ENCODE measurements around the gene PMEPA1.
"Not testable (repeated sequence)": the region's sequence is repeated elsewhere in the genome, so short reads cannot be mapped to it uniquely, and the experiment has no call there.

PMEPA1 gene

DNA sequence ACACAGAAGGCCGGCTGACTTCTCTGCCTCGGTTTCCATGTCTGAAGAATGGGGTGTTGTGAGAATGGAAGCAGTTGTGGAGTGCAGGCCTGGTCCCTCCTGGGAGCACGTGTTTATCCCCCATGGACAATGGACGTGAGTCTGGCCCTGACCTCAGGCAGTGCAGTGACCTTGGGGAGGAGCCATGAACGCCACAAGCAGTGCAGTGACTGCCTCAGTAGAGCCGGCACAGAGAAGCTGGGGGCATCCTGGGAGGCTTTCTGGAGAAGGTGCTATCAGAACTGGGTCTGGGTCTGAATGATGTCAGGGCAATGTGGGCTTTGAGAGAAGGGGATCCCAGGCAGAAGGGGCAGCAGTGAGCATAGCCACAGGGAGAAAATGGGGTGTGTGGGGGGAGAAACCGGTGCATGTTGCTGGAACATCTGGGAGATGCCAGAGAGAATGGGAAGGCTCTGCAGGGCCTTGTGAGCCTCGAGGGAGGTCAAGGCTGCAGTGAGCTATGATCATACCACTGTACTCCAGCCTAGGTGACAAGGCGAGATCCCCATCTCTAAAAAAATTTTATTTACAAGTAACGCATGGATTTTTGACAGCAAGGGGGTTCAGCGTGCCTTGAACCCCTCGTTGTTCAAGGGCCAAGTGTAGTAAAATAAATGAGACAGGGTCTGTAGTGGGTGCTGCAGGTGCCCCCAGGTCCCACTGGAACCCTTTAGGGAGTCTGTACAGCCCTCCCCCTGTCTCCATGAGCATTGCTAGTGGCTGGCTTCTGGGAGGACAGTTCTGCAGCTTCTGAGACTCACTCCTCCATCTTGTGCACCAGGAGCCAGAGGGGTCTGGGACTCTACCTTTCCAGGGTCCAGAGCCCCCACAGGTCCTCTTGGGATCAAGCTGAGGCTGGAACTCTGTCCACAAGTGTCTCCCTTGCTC, 62.5 kb downstream of the PMEPA1 start:
- no peak for DNase-seq

DNA sequence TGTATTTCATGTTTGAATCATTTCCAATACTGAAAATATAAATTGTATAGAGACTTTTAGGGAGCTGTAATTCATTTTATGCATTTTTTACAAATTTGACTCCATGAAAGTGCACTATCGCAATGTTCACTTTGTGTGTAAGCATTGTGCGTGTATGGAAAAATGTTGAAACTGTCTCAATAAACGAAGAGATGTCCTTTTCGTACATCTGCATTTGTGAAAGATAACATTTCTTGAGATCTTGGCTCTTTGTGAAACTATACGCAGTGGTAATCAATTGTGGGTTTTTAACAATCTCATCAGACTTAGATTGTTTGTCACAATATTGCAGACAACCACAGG, 70.9 kb downstream of the PMEPA1 start:
- DNase-seq, result no peak

DNA sequence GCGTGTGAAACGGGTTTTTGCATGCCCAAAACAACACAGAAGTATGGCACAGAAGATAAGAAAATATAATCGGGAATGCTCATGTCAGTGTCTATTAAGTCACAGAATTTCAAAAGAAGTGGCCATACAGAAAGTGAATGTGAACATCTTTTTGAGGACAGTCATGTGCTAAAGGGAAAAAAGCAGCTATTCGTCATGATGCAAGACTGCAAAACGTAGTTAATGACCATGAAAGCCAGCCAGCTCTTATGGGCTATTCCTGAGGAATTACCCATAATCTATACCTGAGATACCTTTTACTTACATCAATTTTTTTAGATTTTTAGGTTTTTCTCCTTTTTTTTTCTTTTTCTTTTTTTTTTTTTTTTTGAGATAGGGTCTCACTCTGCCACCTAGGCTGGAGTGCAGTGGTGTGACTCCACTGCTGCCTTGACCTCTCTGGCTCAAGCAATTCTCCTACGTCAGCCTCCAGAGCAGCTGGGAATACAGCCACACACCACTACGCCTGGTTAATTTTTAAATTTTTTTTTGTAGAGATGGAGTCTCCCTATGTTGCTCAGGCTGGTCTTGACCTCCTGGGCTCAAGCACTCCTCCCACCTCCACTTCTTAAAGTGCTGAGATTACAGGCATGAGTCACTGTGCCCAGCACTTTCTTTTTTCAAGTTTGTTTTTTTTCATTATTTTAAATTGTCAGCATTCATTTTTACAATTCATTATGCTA, 71.5 kb downstream of the PMEPA1 start:
- DNase-seq, result no peak

DNA sequence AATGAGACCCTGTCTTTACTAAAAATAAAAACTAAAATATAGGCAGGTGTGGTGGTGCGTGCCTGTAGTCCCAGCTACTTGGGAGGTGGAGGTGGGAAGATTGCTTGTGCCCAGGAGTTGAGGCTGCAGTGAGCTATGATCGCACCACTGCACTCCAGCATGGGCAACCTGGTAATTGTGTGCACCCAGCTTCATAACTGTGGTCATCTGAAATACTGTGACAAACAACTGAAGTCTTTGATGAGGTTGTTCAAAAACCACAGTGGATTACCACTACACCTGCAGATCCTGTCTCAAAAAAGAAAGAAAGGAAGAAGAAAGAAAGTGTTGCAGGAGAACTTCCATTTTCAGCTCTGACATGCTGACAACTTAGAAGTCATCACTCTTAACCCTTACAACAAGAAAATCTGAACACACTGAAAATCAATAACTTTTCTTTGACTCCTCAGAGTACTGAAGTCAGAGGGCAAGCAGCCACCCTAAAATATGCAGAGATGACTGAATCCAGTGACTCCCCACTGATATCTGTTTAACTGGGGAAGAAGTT, 75.8 kb downstream of the PMEPA1 start:
- DNase-seq, result no peak

DNA sequence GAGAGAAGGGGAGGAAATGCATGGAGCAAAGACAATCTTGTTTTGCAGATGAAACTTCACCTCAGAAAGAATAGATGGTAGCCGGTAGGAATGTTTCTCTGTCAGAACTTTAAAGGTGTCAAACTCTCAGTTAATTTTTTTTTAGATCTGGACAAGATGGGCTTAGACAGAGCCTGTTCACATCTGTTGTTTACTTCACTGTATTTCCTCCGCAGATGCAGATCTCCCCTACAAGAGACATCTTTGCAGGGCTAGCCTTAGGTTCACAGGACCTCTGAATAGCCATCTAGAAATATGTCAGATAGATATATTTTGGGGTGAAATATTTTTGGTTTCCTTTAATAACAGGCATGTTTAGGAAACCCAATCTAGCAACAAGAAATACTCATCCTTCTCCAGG, 77.5 kb downstream of the PMEPA1 start:
- no peak for DNase-seq

DNA sequence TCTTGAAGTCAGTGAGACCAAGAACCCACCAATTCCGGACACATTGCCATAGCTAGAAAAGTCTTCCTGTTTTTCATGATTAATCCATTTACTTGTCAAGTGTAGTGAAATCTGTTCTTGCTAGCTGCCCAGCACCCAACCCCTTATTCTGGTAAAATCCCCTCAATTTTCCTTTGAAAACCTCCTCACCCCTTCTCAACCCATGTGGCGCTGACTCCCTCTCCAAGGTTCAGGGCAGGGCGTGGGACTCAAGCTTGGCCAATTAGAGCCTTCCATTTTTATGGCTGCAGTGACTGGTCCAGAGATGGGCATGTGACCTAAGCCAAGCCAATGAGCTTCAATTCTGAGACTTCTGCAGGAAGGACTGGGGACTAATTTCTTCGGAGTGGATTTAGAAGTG, 79.8 kb downstream of the PMEPA1 start:
- no peak for DNase-seq

DNA sequence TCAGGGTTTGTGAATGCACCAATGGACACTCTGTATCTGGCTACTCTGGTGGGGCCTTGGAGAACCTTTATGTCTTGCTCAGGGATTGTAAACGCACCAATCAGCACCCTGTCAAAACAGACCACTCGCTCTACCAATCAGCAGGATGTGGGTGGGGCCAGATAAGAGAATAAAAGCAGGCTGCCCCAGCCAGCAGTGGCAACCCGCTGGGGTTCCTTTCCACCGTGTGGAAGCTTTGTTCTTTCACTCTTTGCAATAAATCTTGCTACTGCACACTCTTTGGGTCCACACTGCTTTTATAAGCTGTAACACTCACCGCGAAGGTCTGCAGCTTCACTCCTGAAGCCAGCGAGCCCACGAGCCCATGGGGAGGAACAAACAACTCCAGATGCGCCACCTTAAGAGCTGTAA, 80.3 kb downstream of the PMEPA1 start:
- DNase-seq, result not testable (repeated sequence)

DNA sequence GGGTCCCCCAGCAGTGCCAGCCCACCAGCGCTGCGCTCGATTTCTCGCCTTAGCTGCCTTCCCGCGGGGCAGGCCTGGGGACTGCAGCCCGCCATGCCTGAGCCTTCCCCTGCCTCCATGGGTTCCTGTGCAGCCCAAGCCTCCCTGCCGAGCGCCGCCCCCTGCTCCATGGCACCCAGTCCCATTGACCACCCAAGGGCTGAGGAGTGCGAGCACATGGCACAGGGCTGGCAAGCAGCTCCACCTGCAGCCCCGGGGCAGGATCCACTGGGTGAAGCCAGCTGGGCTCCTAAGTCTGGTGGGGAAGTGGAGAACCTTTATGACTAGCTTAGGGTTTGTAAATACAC, 80.9 kb downstream of the PMEPA1 start:
- not testable (repeated sequence) for DNase-seq

DNA sequence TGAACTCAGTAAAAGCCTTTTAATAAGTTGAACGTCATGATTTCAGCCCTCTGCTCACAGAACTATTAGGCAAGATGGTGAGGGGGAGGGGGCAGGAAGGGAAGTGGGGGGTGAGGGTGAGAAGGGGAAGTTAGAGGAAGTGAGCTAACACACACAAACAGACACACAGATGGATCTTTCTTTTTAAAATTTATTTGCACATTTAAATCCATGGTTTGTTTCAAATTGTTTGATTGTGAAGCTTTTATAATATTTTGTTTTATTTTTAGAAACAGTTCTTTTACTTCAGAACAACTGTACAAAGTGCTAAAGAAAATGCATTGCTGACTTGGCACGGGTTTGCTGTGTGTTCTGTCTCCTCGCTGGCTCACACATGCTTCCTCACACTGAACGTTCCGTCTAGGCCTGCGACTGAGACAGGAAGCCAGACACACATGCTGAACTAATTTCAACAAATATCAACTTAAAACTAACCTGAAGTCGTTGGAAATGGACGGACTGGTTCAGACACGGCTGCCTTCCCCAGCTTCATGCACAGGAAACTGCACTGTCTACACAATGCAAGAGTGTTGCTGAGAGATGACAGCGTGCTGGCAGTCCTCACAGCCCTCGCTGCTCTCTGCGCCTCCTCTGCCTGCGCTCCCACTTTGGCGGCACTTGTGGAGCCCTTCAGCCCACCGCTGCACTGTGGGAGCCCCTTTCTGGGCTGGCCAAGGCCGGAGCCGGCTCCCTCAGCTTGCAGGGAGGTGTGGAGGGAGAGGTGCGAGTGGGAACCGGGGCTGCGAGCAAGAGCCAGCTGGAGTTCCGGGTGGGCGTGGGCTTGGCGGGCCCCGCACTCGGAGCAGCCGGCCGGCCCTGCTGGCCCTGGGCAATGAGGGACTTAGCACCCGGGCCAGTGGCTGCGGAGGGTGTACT, 81.5 kb downstream of the PMEPA1 start:
- no peak for DNase-seq

DNA sequence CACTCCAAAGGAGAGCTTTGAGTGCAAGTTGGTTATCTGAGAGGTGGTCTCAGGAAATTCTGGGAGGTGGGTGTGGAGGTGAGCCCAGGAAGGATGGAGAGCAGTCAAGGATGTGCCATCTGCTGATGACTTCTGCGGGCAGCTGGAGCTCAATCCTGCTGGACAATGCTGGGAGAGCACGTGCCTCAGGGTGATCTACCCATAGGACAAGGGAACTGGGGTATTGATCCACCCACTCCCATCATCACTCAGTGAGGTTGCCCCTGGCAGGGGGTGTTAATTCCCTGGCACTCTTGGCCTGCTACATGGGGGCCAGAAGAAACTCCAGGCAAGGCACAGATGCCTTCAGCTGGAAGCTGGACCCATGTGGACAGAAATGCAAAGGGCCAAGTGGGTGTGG, 82.5 kb downstream of the PMEPA1 start:
- DNase-seq, result no peak

DNA sequence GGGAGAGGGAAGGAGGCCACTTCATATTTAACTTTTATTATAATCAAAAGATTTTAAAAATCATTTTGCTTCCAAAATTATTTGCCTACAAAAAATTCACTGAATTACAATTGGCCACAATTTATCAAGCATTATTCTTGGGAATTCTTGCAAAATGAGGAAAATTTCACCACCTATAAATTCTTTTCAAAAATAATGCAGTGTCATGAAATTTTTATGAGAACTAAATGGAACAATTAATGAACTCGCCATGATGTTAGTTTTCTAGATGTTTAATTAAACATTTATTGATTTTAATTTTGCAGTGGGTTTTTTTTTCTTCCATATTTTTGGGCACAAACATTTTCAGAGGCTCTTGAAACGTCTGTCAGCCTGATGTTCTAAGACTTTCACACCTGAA, 83.8 kb downstream of the PMEPA1 start:
- DNase-seq, result no peak

DNA sequence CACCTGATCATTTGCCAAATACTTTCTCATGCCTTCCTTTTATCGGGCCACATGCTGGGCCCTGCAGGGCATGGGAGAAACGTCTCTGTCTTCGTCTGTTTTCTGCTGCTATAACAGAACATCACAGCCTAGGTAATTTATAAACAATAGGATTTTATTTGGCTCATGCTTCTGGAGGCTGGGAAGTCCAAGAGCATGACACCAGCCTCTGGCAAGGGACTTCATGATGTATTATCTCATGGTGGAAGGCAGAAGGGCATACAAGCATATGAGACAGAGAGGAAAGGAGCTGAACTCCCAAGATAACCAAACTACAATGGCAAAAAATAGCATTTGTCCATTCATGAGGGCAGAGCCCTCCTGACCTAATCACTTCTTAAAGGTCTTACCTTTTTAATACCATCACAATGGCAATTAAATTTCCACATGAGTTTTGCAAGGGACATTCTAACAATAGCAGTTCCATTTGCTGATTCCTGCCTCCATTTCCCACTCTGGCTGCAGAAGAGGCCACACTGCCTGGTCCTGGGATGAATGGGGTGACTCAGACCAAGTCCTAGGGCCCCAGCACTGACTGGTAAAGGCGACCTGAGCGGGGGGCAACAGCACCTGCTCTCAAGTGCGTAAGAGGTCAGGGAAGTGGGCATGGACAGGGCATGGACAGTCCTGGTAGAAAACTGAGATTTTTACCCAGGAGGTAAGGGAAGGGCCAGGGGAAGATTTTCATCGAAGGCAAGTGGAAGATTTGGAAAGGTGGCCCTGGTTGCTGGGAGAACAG, 84.4 kb downstream of the PMEPA1 start:
- no peak for DNase-seq

DNA sequence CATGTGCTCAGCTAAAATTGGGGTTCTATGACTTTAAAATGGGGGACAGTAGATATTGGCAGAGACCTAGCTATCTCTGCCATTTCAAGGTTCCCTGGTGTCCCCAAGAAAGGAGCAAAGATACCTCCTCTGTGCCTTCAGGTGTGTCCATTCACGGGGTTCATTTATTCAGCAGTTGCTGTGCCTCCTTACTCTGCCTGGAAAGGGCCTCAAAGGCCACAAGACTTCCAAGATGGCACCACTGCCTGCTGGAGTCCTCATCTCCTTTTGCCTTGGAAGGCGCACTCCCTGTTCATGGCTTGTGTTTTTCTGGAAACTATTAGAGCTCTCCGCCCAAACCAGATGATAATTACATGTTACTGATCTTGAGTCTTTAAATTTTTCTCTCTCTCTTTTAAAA, 85.7 kb downstream of the PMEPA1 start:
- no peak for DNase-seq

DNA sequence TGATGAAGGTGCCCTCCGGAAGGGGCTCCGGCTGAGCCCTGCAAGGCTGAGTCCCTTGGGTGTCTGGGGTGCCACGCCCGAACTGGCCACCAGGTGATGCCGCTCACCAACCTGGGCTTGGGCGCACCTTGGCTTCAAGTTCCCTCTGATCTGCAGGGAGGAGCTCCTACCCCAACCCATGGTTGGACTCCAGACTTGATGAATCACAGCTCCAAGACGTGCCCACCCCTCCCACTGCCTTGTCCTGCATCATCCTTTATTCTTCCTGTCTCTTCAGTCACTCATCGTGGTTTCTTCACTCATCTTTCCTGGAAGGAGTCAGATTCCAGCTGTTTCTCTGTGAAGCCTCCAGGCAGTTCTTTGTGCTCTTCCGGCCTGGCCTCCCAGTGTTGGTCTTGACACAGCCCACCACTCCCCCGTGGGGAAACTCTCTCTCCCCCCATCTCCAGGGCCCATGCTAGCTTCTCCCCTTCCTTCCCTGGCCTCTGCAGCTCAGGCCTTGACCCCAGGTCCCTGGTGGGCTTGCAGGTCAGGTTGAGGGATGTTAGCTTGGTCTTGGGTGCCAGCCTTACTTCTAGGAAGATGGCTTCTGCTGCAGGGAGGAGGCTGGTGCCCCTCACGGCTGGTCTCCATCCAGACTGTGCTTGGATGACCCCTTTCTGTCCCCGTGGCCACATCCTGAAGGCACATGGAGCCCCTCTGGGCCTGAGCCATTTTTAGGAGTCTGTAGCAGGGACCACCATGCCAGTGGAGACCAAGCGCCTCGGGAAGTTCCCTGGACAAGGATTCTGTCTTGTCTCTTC, 87.0 kb downstream of the PMEPA1 start:
- DNase-seq, result no peak

DNA sequence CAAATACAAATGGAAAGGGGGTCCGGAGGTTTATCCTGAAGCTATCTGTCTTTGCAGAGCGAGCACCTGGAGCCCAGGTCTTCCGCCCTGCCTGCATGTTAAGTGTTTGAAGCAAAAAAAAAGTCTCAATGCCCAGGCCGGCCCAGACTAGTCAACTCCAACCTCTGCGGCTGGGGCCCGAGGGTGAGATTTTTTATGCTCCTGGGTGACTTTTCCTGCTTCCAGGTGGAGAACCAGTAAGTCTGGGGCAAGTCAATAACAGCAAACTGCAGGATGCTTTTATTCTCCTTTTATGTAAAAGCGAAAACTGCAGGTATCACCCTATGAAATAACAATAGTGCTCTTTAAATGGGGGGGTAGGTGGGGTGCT, 87.6 kb downstream of the PMEPA1 start:
- no peak for DNase-seq

DNA sequence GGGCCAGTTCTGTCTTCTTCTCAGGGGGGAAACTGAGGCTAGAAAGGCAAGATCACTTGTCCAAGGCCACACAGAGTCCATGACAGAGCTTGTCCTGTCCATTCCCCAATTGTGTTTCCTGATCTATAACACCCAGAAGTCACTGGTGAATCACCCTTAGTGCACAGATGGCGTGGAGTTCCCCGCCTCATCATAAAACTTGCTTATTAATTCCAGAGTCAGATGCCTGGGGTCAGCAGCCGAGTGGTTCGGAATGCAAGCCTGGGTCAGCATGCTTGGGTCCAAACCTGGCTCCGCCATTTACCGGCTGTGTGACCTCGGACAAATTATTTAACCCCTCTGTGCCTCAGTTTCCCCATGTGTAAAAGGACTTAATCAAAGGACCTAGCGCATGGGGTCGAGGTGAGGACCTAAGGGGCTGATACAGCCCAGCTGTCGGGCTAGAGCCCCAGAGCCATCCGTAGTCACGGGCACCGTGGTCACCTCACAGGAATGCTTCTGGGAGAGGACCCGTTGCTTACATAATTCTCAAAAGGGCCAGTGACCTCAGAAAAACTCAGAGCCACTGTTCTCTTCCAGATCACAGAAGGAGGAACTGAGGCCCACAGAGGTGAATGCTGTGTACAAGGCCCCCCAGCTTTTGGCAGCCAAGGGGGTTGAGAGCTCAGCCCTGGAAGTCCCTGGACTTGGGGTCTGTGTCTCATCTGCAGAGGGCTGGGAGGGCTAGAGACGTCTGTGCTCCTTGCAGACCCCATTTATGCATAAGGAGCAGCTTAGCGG, 88.2 kb downstream of the PMEPA1 start:
- no peak for DNase-seq

DNA sequence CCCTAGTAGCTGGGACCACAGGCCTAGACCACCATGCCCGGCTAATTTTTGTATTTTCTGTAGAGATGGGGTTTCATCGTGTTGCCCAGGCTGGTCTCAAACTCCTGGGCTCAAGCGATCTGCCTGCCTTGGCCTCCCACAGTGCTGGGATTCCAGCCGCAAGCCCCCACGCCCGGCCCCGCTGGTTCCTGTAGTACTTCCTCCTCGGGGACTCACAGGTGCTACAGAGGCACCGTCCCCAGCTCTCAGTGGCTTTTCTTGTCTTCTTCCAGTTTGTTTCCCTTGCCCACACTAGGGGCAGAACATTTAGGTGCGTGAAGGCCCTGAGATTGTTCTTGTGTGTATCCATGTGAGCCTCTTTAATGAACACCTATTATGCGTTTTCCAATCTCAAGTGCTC, 88.8 kb downstream of the PMEPA1 start:
- DNase-seq, result no peak

DNA sequence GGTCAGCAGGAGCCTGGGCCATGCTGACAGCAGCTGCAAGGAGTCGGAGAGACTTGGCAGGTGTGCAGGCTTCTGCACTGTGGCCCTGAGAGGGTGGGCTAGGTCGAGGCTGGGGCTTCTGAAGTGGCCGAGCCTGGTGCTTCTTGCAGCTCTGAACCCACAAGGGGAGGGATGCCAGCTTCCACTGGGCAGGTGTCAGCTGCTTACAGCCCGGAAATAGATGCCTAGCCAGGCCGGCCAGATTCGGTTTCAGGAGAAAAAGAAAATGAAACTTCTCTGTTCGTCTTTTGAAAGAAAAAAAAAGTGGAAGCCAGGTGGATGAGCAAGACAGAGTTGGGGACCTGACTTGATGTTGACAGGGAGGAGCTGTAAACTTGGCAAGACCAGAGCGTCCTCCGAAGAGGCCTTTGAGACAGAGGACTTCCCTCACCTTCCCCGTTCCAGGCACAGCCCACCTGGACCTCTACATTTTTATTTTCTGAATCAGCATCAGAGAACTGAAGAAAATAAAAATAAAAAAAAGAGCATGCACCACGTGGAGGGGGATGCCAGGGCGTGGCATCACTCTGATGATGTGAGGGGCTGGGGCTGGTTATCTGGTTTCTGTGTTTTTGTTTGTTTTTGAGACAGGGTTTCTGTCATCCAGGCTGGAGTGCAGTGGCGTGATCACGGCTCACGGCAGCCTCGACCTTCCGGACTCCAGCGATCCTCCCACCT, 89.4 kb downstream of the PMEPA1 start, which contains the start of gene ZBP1:
TSS of gene ZBP1 (minus strand) at position 153 of the 717 bp plus-strand sequence. CDS start at position 22, 131 bp downstream.
- no peak for DNase-seq

DNA sequence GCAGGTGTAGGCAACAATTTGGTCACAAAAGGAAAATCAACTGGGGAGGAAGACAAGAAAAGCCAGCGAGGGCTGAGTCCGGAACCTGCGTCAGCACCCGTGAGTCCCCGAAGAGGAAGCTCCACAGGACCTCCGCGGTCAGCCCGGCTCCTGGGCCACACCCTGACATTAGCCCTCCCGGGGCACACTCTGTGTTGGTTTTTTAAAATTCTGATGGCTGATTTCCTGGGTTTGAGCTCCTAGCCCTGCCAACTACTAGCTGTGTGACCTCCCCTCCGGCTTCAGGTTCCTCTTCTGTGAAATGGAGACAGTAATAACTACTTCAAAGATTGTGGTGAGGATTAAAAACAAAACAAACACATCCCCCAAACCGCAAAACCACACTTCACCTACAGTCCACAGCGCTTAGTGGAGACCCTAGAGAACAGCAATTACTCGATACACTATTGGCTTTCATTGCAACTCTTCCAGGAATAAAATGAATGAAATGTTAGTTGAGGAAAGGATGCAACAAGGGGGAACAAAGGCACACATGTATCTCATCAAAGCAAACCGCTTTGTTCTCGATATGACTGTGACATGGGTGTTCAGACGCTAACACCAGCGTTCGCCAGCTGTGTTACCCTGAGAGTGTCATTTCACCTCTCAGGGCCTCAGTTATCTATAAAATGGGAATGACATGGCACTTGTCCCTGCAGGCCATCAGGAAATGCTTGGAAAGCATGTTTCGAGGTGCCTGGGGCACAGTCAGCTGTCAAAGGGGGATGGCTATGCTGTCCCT, 90.6 kb downstream of the PMEPA1 start:
- DNase-seq, result no peak

Measured in NCI-H774 (cell line).